ENCODE measurements around the gene EEF1AKMT3.

Gene EEF1AKMT3

DNA sequence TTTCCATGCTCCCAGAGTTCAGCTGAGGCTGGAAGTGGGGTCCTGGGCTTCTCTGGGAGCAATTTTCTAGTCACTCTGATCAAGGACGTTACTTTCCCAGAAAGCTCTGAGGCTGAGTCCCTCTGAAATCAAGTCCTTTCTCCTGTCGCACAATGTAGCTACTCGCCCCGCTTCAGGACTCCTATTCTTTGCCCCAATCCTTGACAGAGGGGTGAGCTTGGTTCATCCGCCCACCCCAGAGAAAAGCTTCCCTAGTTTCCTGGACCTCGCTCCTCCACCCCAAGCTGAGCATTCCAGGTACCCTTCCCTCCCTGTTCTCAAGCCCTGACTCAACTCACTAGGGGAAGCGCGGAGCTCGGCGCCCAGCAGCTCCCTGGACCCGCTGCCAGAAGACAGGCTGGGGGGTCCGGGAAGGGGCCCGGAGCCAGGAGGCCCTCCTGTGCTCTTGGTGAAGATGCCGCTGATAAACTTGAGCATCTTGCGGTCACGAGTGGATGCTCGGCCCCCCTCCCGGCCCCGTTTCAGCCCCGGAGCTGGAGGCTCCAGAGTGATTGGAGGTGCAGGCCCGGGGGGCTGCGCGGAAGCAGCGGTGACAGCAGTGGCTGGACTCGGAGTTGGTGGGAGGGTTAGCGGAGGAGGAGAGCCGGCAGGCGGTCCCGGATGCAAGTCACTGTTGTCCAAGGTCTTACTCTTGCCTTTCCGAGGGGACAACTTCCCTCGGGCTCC lies 35.5 kb upstream of the EEF1AKMT3 start:
- TF ChIP-seq, protein P1, sequence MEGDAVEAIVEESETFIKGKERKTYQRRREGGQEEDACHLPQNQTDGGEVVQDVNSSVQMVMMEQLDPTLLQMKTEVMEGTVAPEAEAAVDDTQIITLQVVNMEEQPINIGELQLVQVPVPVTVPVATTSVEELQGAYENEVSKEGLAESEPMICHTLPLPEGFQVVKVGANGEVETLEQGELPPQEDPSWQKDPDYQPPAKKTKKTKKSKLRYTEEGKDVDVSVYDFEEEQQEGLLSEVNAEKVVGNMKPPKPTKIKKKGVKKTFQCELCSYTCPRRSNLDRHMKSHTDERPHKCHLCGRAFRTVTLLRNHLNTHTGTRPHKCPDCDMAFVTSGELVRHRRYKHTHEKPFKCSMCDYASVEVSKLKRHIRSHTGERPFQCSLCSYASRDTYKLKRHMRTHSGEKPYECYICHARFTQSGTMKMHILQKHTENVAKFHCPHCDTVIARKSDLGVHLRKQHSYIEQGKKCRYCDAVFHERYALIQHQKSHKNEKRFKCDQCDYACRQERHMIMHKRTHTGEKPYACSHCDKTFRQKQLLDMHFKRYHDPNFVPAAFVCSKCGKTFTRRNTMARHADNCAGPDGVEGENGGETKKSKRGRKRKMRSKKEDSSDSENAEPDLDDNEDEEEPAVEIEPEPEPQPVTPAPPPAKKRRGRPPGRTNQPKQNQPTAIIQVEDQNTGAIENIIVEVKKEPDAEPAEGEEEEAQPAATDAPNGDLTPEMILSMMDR (IDR thresholded peaks at IDR 0.05; ENCODE audit: borderline replicate concordance, insufficient read depth, low read depth, low read length): no peak
- no peak overlapping the region for H3K4me3 ChIP-seq (ENCODE audit: low read depth, low read length)

- no peak overlapping the region for H3K4me3 ChIP-seq (ENCODE audit: low read depth, low read length)
- TF ChIP-seq, protein P1 (IDR thresholded peaks at IDR 0.05; ENCODE audit: borderline replicate concordance, insufficient read depth, low read depth, low read length): no peak
Measured at GRCh38 chr12:57737467-57738460, 34.6 kb upstream of the EEF1AKMT3 start.

GRCh38 chr12:57738661-57739237 lies 33.7 kb upstream of the EEF1AKMT3 start, which contains the start of gene AGAP2:
Gene AGAP2, minus strand, starts transcription at chr12:57738742. Its CDS starts 496 bp downstream, at chr12:57738246.
- no peak within 1 kb of the TSS for H3K4me3 ChIP-seq (ENCODE audit: low read depth, low read length)
- TF ChIP-seq, protein P1 (IDR thresholded peaks at IDR 0.05; ENCODE audit: borderline replicate concordance, insufficient read depth, low read depth, low read length): no peak

- TF ChIP-seq, protein P1 (IDR thresholded peaks at IDR 0.05; ENCODE audit: borderline replicate concordance, insufficient read depth, low read depth, low read length): no peak
Measured at GRCh38 chr12:57739387-57739786, 33.0 kb upstream of the EEF1AKMT3 start.

GRCh38 chr12:57739914-57740538 lies 32.4 kb upstream of the EEF1AKMT3 start:
- no peak overlapping the region for H3K4me3 ChIP-seq (ENCODE audit: low read depth, low read length)
- TF ChIP-seq, protein P1 (IDR thresholded peaks at IDR 0.05; ENCODE audit: borderline replicate concordance, insufficient read depth, low read depth, low read length): no peak

More at GRCh38 chr12:57739387-57739786, 33.0 kb upstream of the EEF1AKMT3 start:
- no peak overlapping the region for H3K4me3 ChIP-seq (ENCODE audit: low read depth, low read length)

GRCh38 chr12:57740656-57741412 lies 31.6 kb upstream of the EEF1AKMT3 start:
- H3K4me3 ChIP-seq (ENCODE audit: low read depth, low read length): peak overlapping the region; percentile 77
- TF ChIP-seq, protein P1 (IDR thresholded peaks at IDR 0.05; ENCODE audit: borderline replicate concordance, insufficient read depth, low read depth, low read length): no peak

Data from GM12875 (cell line).